ENCODE data around the gene ATG7.
"Not testable (repeated sequence)": the region's sequence is repeated elsewhere in the genome, so short reads cannot be mapped to it uniquely, and the experiment has no call there.

The ATG7 gene

GRCh38 chr3:11329777-11330176 lies 57.6 kb downstream of the ATG7 start:
- TF ChIP-seq CTCF (IDR thresholded peaks at IDR 0.05; ENCODE audit: borderline replicate concordance, insufficient read depth, low read depth, low read length): no peak

GRCh38 chr3:11331101-11331500 lies 58.9 kb downstream of the ATG7 start:
- no peak for TF ChIP-seq CTCF (IDR thresholded peaks at IDR 0.05; ENCODE audit: borderline replicate concordance, insufficient read depth, low read depth, low read length)
- no peak overlapping the region for H3K4me3 ChIP-seq (ENCODE audit: low read depth, low read length)

More at GRCh38 chr3:11329777-11330176, 57.6 kb downstream of the ATG7 start:
- no peak overlapping the region for H3K4me3 ChIP-seq (ENCODE audit: low read depth, low read length)

DNA sequence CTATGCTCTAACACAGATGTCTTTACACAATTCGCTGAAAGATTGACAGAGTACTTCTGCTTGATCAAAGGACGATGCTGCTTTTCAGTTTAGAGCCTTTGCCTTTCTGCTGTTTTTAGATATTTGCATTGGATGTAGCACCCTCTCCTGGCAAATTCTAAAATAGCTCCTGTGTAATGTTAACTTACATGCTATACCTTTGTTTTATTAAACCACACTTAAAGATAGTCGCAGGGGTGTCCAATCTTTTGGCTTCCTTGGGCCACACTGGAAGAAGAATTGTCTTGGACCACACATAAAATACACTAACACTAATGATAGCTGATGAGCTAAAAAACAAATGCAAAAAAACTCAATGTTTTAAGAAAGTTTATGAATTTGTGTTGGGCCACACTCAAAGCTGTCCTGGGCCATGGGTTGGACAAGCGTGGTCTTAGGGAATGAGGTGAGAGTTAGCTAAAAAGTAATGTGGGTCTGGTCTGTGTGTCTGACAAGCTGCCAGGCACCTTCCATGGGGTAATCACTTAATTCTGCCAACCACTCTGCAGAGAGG lies 62.9 kb downstream of the ATG7 start:
- peak; percentile 46; the same call in 1 of the 2 replicates for TF ChIP-seq CTCF (IDR thresholded peaks at IDR 0.05; ENCODE audit: borderline replicate concordance, insufficient read depth, low read depth, low read length)
- H3K4me3 ChIP-seq (ENCODE audit: low read depth, low read length): no peak overlapping the region

- no peak for TF ChIP-seq CTCF (IDR thresholded peaks at IDR 0.05; ENCODE audit: borderline replicate concordance, insufficient read depth, low read depth, low read length)
Measured at GRCh38 chr3:11339541-11339940, 67.3 kb downstream of the ATG7 start.

DNA sequence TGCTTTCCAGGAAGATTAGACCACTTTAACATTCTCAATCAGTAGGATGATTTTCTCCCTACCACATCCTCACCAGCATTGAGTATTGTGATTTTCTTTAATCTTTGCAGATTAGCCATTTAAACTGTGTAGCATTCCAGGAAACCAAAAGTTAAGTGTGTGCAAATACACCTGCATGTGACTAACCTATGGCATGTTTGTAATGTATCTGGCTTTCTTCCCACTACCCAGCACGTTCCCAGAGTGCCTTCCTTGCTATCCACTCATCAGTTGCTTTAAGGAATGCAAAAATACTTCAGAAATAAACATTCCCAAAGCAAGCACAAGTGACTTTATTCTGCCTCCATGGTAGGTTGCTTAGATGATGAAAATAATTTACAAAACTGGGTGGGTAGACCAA lies 74.2 kb downstream of the ATG7 start:
- TF ChIP-seq CTCF (IDR thresholded peaks at IDR 0.05; ENCODE audit: borderline replicate concordance, insufficient read depth, low read depth, low read length): no peak

More at GRCh38 chr3:11339541-11339940, 67.3 kb downstream of the ATG7 start:
- no peak overlapping the region for H3K4me3 ChIP-seq (ENCODE audit: low read depth, low read length)

GRCh38 chr3:11348877-11349276 lies 76.7 kb downstream of the ATG7 start:
- H3K4me3 ChIP-seq (ENCODE audit: low read depth, low read length): not testable (repeated sequence)

More for the DNA sequence above, 74.2 kb downstream of the ATG7 start:
- no peak overlapping the region for H3K4me3 ChIP-seq (ENCODE audit: low read depth, low read length)

GRCh38 chr3:11349446-11349845 lies 77.2 kb downstream of the ATG7 start:
- H3K4me3 ChIP-seq (ENCODE audit: low read depth, low read length): no peak overlapping the region
- no peak for TF ChIP-seq CTCF (IDR thresholded peaks at IDR 0.05; ENCODE audit: borderline replicate concordance, insufficient read depth, low read depth, low read length)

- no peak overlapping the region for H3K4me3 ChIP-seq (ENCODE audit: low read depth, low read length)
- no peak for TF ChIP-seq CTCF (IDR thresholded peaks at IDR 0.05; ENCODE audit: borderline replicate concordance, insufficient read depth, low read depth, low read length)
Measured at GRCh38 chr3:11350374-11350773, 78.2 kb downstream of the ATG7 start.
